SIG-M5 treated with dmso at 0.1 percent for 504 hours (cell line): ENCODE measurements around the gene GABBR1.

Source experiments
- DNase-seq: peaks from one replicate; lab custom pipeline; 2025; ENCODE audit not compliant: unreplicated experiment; lab: John Stamatoyannopoulos, UW

GABBR1 gene

GRCh38 chr6:29529956-29530355, 103.0 kb downstream of the GABBR1 start:
- DNase-seq = no peak

GRCh38 chr6:29528988-29529560, 103.9 kb downstream of the GABBR1 start:
- no peak for DNase-seq

DNA sequence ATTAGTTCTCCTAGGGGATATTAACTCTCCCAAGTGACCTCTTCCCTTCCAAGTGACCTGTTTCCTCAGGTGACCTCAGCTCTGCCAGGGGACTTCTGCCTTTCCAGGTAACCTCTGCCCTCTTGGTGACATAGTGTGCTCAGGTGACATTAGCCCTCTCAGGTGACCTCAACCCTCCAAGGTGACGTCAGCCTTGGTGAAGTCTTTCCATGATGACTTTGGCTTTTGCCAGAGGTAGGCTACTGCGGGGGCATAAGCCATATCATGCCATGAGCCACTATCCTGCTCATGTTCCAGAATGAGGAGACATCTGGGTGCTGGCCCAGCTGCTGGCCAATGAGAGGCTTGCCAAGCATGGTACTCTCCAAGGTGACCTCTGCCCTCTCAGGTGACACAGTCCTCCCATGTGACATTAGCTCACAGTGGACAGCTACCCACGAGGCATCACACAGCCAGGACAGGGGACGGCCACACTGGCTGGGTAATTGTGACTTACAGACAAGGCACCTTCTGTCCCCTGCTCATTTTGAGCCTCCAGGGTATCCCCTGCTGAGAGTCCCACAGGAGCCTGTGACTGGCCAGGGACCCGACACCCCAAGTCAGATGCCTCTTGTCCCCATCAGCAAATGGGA, 104.6 kb downstream of the GABBR1 start:
- no peak for DNase-seq

DNA sequence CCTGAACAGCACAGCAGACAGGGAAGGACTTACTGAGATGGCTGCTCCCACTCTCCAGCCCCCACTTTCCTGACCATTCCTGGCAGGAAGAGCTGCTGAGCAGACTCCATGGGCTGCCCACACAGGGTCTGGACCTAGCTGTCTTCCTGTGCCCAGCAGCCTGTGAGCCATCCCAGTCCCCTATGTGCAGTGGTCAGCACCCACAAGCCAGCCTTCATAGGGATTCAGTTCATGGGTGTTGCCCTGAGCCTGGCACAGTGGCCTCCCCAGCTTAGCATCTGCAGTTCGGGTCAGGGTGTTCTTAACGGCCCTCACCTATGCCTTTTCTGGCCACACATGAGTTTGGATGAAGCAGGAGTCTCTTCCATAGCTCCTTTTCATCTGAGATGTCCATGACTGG, 105.4 kb downstream of the GABBR1 start:
- DNase-seq = no peak

GRCh38 chr6:29527126-29527525, 105.9 kb downstream of the GABBR1 start:
- DNase-seq = no peak

GRCh38 chr6:29525311-29525639, 107.7 kb downstream of the GABBR1 start:
- no peak for DNase-seq

DNA sequence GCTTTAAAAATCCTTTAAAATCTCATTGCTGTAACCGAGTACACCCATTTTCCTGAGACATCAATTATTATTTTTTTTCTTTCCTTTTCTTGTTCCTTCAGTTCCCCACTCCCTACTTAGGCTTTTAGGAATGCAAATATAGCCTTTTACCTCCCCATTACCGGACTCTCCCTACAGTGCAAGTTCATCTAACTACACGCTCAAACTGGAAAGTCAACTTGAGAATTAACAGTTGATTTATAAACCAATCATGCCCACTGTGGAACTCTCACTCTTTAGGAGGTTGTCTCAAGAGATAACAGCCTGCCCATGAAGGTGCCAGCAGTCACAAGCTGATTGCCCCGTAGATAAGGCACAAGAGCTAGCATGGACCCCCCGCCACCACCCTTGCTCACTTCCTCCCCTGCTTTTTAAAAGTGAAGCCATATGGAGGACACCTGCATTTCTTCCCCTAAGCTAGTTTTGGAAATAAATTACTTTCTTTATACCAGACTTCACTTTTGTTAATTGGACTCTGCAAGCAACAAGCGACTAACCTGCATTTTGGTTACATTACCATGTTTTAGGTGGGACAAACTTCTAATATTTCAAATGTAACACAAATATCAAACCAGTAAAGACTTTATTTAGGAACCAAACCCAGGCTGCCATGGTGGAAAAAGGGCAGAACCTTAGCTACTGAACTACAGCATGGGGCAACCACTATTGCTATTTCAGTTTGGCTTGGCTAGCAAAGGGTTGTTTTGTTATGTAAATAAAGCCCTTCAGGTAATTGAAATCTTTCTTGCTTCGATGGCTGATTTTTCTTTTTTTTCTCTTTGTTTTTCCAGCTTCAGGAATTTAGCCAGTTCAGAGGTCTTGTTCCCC, 108.3 kb downstream of the GABBR1 start:
- no peak for DNase-seq

DNA sequence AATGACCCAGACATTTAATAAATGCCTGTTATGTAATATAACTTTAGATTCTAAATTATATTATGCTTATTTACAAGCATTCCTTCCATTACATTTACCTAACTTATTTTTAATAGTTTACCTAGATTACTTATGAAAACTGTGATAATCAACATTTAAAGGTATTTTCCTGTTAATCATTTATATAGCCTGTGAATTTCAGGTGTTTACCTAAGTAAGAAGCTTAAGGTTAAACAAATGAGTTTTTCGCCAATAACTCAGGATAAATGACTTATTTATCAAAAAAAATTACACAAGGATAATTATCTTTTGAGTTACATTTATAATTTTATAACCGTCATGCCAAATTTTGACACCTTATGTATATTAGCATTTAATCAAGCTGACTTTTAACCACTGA, 108.9 kb downstream of the GABBR1 start:
- DNase-seq = no peak

DNA sequence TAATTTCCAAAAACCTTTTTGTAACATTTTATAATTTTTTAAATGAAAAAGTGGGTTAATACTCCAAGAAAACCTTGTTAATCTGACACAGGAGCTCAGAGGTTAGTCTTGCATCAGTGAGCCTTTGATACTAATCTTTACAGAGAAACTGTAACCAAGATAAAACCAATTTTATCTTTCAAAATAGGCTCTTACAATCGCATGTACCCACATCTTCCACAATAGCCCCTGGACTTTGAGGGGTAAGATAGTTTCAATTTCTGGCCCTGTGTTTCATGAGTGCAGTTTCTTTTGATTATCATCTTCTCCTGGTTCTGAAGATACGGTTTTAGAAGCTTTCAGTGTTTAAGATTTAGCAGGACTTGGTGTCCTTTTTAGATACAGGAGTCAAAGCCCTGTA, 110.8 kb downstream of the GABBR1 start:
- DNase-seq = no peak

GRCh38 chr6:29521006-29521680, 111.8 kb downstream of the GABBR1 start:
- DNase-seq = no peak

DNA sequence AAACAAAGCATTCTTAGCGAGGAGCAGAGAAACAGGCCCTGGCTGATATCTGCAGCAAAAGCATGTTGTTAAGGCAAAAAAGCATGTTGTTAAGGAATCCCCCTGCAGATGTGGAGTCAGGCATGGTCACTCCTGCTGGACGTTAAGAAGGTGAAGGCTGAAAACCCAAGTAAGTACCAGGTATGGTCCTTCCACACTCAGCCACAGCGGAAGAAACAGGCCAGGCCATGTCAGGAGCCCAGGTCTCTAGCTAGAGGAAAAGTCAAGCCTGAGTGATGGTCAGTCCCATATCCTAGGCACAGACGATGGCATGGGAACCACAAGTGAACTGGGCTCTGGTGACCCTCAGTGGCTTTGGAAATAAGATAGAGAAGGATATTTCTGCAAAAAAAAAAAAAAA, 112.8 kb downstream of the GABBR1 start:
- no peak for DNase-seq

DNA sequence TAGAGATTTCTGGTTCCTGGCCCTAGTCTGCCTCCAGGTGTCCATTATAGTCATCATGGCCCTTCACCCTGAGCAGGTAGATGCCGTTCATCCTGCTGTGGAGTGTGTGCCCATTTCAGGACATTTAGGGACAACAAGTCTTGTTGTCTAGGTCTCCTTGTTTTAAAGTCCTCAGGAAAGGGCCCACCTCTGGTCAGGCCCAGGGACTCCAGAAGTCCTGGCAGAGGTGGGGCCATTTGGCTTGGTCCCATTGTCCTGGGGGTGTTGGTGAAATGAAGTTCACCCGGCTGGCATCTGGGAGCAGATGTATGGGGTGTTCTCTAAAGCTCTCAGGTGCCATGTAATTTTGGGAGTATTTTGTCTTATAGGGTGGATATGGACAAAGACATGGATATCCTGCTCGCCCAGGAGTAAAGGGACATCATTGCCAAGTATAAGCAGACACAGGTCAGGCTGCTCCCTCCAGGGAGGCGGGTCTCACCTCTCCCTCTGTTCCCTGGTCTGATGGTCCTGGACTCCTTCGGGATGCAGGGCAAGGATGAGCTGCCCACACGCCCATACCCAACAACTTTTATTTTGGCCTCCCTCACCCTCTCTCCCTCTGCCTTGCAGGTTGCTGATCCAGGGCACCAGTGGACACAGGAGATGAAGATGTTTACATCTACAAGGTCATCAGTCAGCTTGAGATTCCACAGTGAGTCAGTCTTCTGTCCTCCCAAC, 113.5 kb downstream of the GABBR1 start:
- no peak for DNase-seq

- DNase-seq = no peak
Measured at GRCh38 chr6:29517728-29518440, 115.1 kb downstream of the GABBR1 start.

DNA sequence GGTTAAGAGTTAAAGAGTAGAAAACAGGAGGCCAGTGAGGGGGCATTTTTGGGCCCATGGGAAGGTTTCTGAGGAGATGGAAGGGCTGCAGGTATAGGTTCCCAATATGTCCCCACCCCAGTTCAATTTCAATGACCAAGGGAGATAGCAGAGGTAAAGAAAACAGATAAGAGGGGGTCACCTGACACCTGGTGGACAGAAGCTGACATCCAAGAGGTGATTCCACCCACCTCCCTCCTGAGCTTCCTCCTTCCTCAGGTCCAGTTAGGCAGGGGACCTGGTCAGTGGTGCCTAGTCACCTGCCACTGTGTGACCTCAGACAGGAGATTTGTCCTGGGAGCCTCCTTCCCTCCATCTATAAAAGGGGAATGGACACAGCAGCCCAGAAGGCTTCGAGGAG, 115.7 kb downstream of the GABBR1 start:
- no peak for DNase-seq

DNA sequence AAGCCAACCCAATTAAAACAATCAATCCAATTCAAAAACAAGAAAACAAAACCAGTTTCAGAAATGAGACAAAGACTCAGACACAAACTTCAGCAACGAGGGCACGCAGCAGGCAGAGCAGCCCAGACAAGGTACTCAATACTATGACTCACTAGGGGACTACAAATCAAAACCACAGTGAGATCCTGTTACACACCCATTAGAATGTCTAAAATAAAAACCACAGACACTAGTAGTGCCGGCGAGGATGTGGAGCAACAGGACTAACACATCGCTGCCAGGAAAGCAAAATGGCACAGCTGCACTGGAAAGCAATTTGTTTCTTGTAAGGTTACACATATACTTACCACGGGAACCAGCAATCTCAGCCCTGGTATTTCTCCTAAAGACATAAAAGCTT, 116.9 kb downstream of the GABBR1 start:
- peak; percentile 30 for DNase-seq

DNA sequence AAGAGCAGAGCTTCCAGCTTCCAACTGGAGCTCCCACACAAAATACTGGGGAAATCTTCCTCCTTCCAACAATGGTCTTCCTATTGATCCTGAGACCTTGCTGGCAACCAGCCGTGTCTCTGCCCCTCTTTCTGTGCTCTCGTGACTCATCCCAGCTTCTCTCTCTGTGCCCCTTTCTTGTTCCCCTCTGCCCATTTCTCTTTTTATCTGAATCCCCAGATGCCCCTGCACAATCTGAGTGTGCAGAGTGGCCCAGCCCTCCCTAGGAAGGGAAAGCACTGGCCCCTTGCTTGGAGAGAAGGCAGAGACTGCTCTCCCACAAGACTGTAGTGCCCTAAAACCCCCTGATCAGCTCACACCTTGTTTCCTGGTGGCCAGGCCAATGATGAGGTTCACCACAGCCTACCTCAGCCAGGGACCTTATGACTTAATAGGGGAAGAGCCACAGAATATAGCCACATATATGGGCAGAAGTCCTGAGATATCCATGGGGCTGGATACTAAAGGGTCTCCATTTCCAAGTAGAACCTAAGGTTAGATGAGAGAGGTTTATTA, 122.2 kb downstream of the GABBR1 start:
- DNase-seq = no peak

DNA sequence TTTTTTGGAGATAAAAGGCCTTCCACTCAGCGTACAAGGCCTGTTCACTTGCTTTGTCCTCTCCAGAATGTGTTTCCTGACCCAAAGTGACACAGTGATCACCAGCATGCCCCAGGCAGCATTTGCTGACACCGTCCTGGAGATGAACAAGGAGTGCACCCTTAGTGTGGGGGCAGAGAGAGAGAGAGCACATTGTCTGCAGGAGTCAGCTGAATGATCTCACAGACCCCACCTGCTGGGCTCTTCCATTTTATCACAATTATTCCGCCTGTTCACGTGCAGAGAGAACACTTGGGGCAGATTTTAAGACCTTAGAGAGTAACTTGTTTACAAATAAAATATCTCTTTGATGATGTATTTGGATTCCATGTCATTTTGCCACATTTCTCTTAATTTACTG, 122.8 kb downstream of the GABBR1 start:
- no peak for DNase-seq
